Stomach (tissue), 4 donors: Measurements from ENCODE around the gene RCOR1.

ENCODE experiments used
- CTCF ChIP-seq, 7 experiments: fragments of 450-650 bp in 4 of 7; fragments of 200-600 bp in 3 of 7; sonication (generic) in 3 of 7; IDR thresholded peaks; one replicate each; pipeline ENCODE4 v1.5.1; 2016 to 2019; ENCODE audit warnings: antibody characterized with exemption in 7 of 7, control low read depth in 2 of 7, mild to moderate bottlenecking in 1 of 7
- EP300 ChIP-seq: sonication (generic); formaldehyde crosslinking; IDR thresholded peaks from one replicate; pipeline ENCODE4 v1.6.1; 2017; ENCODE audit warnings: antibody characterized with exemption

GRCh38 chr14:102686196-102686801 is 93.8 kb downstream of the RCOR1 start:
- TF ChIP-seq CTCF (IDR thresholded peaks at IDR 0.05) (no peak), EP300 (no peak)
